AG04450 (cell line): Measurements from ENCODE around the gene COA5. TPM values are rescaled to one million over a fixed set of nuclear protein-coding genes. Genes with fewer than 3 reads are reported as not detected.

Source experiments
- CTCF ChIA-PET: fragments of 300-600, 350-600 bp; formaldehyde crosslinking; extraction: SDS; loops from one replicate; lab custom pipeline; 2022; ENCODE audit warnings: antibody characterized with exemption, inconsistent platforms; lab: Charles Lee
- POLR2A ChIA-PET: fragments of 350-600 bp; formaldehyde crosslinking; extraction: SDS; loops from one replicate; lab custom pipeline; 2021; ENCODE audit warnings: antibody characterized with exemption, inconsistent platforms; lab: Yijun Ruan, JAX
- DNase-seq: peaks from one replicate; pipeline ENCODE4 v3.0.0-alpha.2; 2011; ENCODE audit warnings: low read depth, low spot score
- H3K27ac ChIP-seq: one replicate; pipeline ENCODE4 v1.5.1; 2012; ENCODE audit warnings: low read depth, low read length, control low read depth
- H3K27me3 ChIP-seq: one replicate; pipeline ENCODE4 v1.6.0; 2012; ENCODE audit warnings: low read length; ENCODE audit not compliant: control insufficient read depth, insufficient read depth
- H3K4me3 ChIP-seq: 2 replicates; pipeline ENCODE4 v1.5.1; 2011; ENCODE audit warnings: mild to moderate bottlenecking, low read depth, low read length, control low read depth
- H3K9me3 ChIP-seq: 2 replicates; pipeline ENCODE4 v1.5.1; 2012; ENCODE audit warnings: low read length; ENCODE audit not compliant: control insufficient read depth, insufficient read depth
- CTCF ChIP-seq: IDR thresholded peaks from 2 replicates; pipeline ENCODE4 v1.5.1; 2011; ENCODE audit warnings: low read depth, low read length, control low read depth, inconsistent platforms
- polyA plus RNA-seq: library from polyadenylated mRNA; depleted of rRNA; stranded (reverse); fragments of >200 nt; gene quantifications from 2 replicates; pipeline ENCODE4 v1.2.3, GENCODE V29; 2011

COA5 gene
- polyA plus RNA-seq, 1 experiment, result 27.4 TPM

GRCh38 chr2:98607741-98608115 is 584 bp downstream of the COA5 start:
- no peak for DNase-seq
- no peaks in the 10 kb centered on the region for H3K9me3 ChIP-seq
- peak overlapping the region; percentile 71 for H3K27ac ChIP-seq
- peak overlapping the region; percentile 90 for H3K4me3 ChIP-seq
- ChIA-PET CTCF (interaction anchor here (1.9 kb wide), 1 partner anchor 195 kb away, joined by 10 read pairs; no protein-coding TSS in a partner anchor), POLR2A (no interaction called here)
- no peaks in the 10 kb centered on the region for H3K27me3 ChIP-seq
- TF ChIP-seq CTCF, result no peak

GRCh38 chr2:98607104-98607503 is 1.2 kb downstream of the COA5 start:
- no peak for DNase-seq
- CTCF ChIA-PET, result interaction anchor here (1.9 kb wide), 1 partner anchor 195 kb away, joined by 10 read pairs; no protein-coding TSS in a partner anchor
- peak overlapping the region; percentile 90 for H3K4me3 ChIP-seq
- H3K27me3 ChIP-seq, result no peaks in the 10 kb centered on the region
- TF ChIP-seq CTCF, result no peak
- no peak overlapping the region for H3K27ac ChIP-seq
- no peaks in the 10 kb centered on the region for H3K9me3 ChIP-seq
- POLR2A ChIA-PET, result no interaction called here

- ChIA-PET CTCF (interaction anchor here (1.9 kb wide), 1 partner anchor 194 kb away, joined by 10 read pairs; no protein-coding TSS in a partner anchor), POLR2A (no interaction called here)
- no peak overlapping the region for H3K27ac ChIP-seq
- H3K27me3 ChIP-seq, result no peaks in the 10 kb centered on the region
- no peak for DNase-seq
- no peak for TF ChIP-seq CTCF
- no peaks in the 10 kb centered on the region for H3K9me3 ChIP-seq
- no peak overlapping the region for H3K4me3 ChIP-seq
Measured at GRCh38 chr2:98606431-98606830, 1.9 kb downstream of the COA5 start.

GRCh38 chr2:98605076-98605475 is 3.2 kb downstream of the COA5 start:
- CTCF ChIA-PET, result no interaction called here
- Histone ChIP-seq H3K27ac (no peak overlapping the region), H3K4me3 (no peak overlapping the region), H3K27me3 (no peaks in the 10 kb centered on the region), H3K9me3 (no peaks in the 10 kb centered on the region)
- DNase-seq, result no peak
- no peak for TF ChIP-seq CTCF
- POLR2A ChIA-PET, result no interaction called here

- CTCF ChIA-PET, result interaction anchor here (1.2 kb wide), 1 partner anchor 192 kb away, joined by 5 read pairs; no protein-coding TSS in a partner anchor
- no peak overlapping the region for H3K4me3 ChIP-seq
- H3K27me3 ChIP-seq, result no peaks in the 10 kb centered on the region
- TF ChIP-seq CTCF, result no peak
- no peaks in the 10 kb centered on the region for H3K9me3 ChIP-seq
- no peak overlapping the region for H3K27ac ChIP-seq
- no peak for DNase-seq
- POLR2A ChIA-PET, result no interaction called here
Measured at GRCh38 chr2:98604547-98604946, 3.8 kb downstream of the COA5 start.
